ENCODE data around the gene UBE2E2. TPM values are rescaled to one million over a fixed set of nuclear protein-coding genes. Genes with fewer than 3 reads are reported as not detected.
A peak's percentile ranks its signal among the peaks of the same experiment; 100 is the strongest.
"Not testable (repeated sequence)": the region's sequence is repeated elsewhere in the genome, so short reads cannot be mapped to it uniquely, and the experiment has no call there.

The UBE2E2 gene
- polyA plus RNA-seq, 1 donor (not counting 4 experiments of a cell fraction or from before 2014, with no cell fraction given), result 63.2 TPM

- TF ChIP-seq EZH2 (IDR thresholded peaks at IDR 0.05; ENCODE audit: low read length), result no peak
- TF ChIP-seq, protein P1, sequence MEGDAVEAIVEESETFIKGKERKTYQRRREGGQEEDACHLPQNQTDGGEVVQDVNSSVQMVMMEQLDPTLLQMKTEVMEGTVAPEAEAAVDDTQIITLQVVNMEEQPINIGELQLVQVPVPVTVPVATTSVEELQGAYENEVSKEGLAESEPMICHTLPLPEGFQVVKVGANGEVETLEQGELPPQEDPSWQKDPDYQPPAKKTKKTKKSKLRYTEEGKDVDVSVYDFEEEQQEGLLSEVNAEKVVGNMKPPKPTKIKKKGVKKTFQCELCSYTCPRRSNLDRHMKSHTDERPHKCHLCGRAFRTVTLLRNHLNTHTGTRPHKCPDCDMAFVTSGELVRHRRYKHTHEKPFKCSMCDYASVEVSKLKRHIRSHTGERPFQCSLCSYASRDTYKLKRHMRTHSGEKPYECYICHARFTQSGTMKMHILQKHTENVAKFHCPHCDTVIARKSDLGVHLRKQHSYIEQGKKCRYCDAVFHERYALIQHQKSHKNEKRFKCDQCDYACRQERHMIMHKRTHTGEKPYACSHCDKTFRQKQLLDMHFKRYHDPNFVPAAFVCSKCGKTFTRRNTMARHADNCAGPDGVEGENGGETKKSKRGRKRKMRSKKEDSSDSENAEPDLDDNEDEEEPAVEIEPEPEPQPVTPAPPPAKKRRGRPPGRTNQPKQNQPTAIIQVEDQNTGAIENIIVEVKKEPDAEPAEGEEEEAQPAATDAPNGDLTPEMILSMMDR (optimal IDR thresholded peaks at IDR 0.05 in 1 of 3, IDR thresholded peaks at IDR 0.05 in 1 of 3, conservative IDR thresholded peaks at IDR 0.05 in 1 of 3; ENCODE audit: extremely low read depth in 1 of 3, insufficient read depth in 2 of 3, low read length in 3 of 3), result no peak
- no peaks in the 10 kb centered on the region for H3K36me3 ChIP-seq (ENCODE audit: control insufficient read depth in 2 of 2, extremely low read depth in 1 of 2, insufficient read depth in 2 of 2, low read length in 2 of 2)
- no peak overlapping the region for H3K4me3 ChIP-seq (ENCODE audit: control insufficient read depth in 2 of 3, extremely low read depth in 1 of 3, insufficient read depth in 2 of 3, low read depth in 1 of 3, low read length in 3 of 3)
- H3K9me3 ChIP-seq (ENCODE audit: control insufficient read depth, low read depth, low read length), result no peaks in the 10 kb centered on the region
- no peak overlapping the region for H2AFZ ChIP-seq (ENCODE audit: control insufficient read depth, low read length)
- H3K4me2 ChIP-seq (ENCODE audit: control insufficient read depth, extremely low read depth, insufficient read depth, low read depth, low read length), result peak overlapping the region; percentile 54
- H3K79me2 ChIP-seq (ENCODE audit: control insufficient read depth, insufficient read depth, low read length), result peaks cover 12% of the 10 kb centered on the region
- DNase-seq (ENCODE audit: low read depth, low spot score) (no peak), FAIRE-seq (no peak)
- dilution Hi-C loops (cut with MboI; ENCODE audit: extremely low pct_ligation_motif_present, low sequenced_read_pairs), result no loop called here
- no peak overlapping the region for H3K27ac ChIP-seq (ENCODE audit: control insufficient read depth, insufficient read depth, low read length)
- H3K9ac ChIP-seq (ENCODE audit: control insufficient read depth, extremely low read depth, insufficient read depth, low read length), result no peak overlapping the region
- no peaks in the 10 kb centered on the region for H3K27me3 ChIP-seq (ENCODE audit: control insufficient read depth, extremely low read depth, insufficient read depth, low read length)
- no peaks in the 10 kb centered on the region for H4K20me1 ChIP-seq (ENCODE audit: control insufficient read depth, extremely low read depth, insufficient read depth, low read length)
- H3K9me1 ChIP-seq (ENCODE audit: control insufficient read depth, extremely low read depth, insufficient read depth, low read length), result no peaks in the 10 kb centered on the region
- H3K4me1 ChIP-seq (ENCODE audit: control insufficient read depth, extremely low read depth, insufficient read depth, low read length), result peaks cover 10% of the 10 kb centered on the region
Observed at GRCh38 chr3:23333633-23334032, 130.5 kb downstream of the UBE2E2 start.

GRCh38 chr3:23336853-23337252, 133.7 kb downstream of the UBE2E2 start:
- FAIRE-seq; DNase-seq (ENCODE audit: low read depth, low spot score); H3K9ac ChIP-seq (ENCODE audit: control insufficient read depth, extremely low read depth, insufficient read depth, low read length); dilution Hi-C loops (cut with MboI; ENCODE audit: extremely low pct_ligation_motif_present, low sequenced_read_pairs); H3K79me2 ChIP-seq (ENCODE audit: control insufficient read depth, insufficient read depth, low read length); H3K36me3 ChIP-seq (ENCODE audit: control insufficient read depth in 2 of 2, extremely low read depth in 1 of 2, insufficient read depth in 2 of 2, low read length in 2 of 2); H2AFZ ChIP-seq (ENCODE audit: control insufficient read depth, low read length); H3K9me1 ChIP-seq (ENCODE audit: control insufficient read depth, extremely low read depth, insufficient read depth, low read length); H3K27me3 ChIP-seq (ENCODE audit: control insufficient read depth, extremely low read depth, insufficient read depth, low read length); H4K20me1 ChIP-seq (ENCODE audit: control insufficient read depth, extremely low read depth, insufficient read depth, low read length); H3K9me3 ChIP-seq (ENCODE audit: control insufficient read depth, low read depth, low read length); H3K4me2 ChIP-seq (ENCODE audit: control insufficient read depth, extremely low read depth, insufficient read depth, low read depth, low read length); H3K4me3 ChIP-seq (ENCODE audit: control insufficient read depth in 2 of 3, extremely low read depth in 1 of 3, insufficient read depth in 2 of 3, low read depth in 1 of 3, low read length in 3 of 3); H3K27ac ChIP-seq (ENCODE audit: control insufficient read depth, insufficient read depth, low read length): not testable (repeated sequence)
- H3K4me1 ChIP-seq (ENCODE audit: control insufficient read depth, extremely low read depth, insufficient read depth, low read length), result peaks cover 10% of the 10 kb centered on the region

GRCh38 chr3:23341147-23341838, 138.2 kb downstream of the UBE2E2 start:
- Histone ChIP-seq H3K9me1 (ENCODE audit: control insufficient read depth, extremely low read depth, insufficient read depth, low read length) (no peaks in the 10 kb centered on the region), H3K9me3 (ENCODE audit: control insufficient read depth, low read depth, low read length) (no peaks in the 10 kb centered on the region), H3K4me2 (ENCODE audit: control insufficient read depth, extremely low read depth, insufficient read depth, low read depth, low read length) (no peak overlapping the region), H3K4me1 (ENCODE audit: control insufficient read depth, extremely low read depth, insufficient read depth, low read length) (no peaks in the 10 kb centered on the region), H3K4me3 (ENCODE audit: control insufficient read depth in 2 of 3, extremely low read depth in 1 of 3, insufficient read depth in 2 of 3, low read depth in 1 of 3, low read length in 3 of 3) (no peak overlapping the region), H2AFZ (ENCODE audit: control insufficient read depth, low read length) (no peak overlapping the region), H4K20me1 (ENCODE audit: control insufficient read depth, extremely low read depth, insufficient read depth, low read length) (no peaks in the 10 kb centered on the region), H3K27ac (ENCODE audit: control insufficient read depth, insufficient read depth, low read length) (no peak overlapping the region), H3K36me3 (ENCODE audit: control insufficient read depth in 2 of 2, extremely low read depth in 1 of 2, insufficient read depth in 2 of 2, low read length in 2 of 2) (no peaks in the 10 kb centered on the region), H3K9ac (ENCODE audit: control insufficient read depth, extremely low read depth, insufficient read depth, low read length) (no peak overlapping the region), H3K27me3 (ENCODE audit: control insufficient read depth, extremely low read depth, insufficient read depth, low read length) (no peaks in the 10 kb centered on the region), H3K79me2 (ENCODE audit: control insufficient read depth, insufficient read depth, low read length) (peaks cover 5% of the 10 kb centered on the region)
- TF ChIP-seq, protein P1 (optimal IDR thresholded peaks at IDR 0.05 in 1 of 3, IDR thresholded peaks at IDR 0.05 in 1 of 3, conservative IDR thresholded peaks at IDR 0.05 in 1 of 3; ENCODE audit: extremely low read depth in 1 of 3, insufficient read depth in 2 of 3, low read length in 3 of 3), result no peak
- no peak for TF ChIP-seq EZH2 (IDR thresholded peaks at IDR 0.05; ENCODE audit: low read length)
- dilution Hi-C loops (cut with MboI; ENCODE audit: extremely low pct_ligation_motif_present, low sequenced_read_pairs), result no loop called here
- DNase-seq (ENCODE audit: low read depth, low spot score) (no peak), FAIRE-seq (no peak)

Measured in keratinocyte (primary cell).